GM20431 (cell line): ENCODE results near the gene LRRTM2.

ENCODE experiments used
- in situ Hi-C: fragments of 300-500 bp; cut with MseI, MboI; formaldehyde crosslinking; loops from one replicate; pipeline ENCODE4 v1.15.0; 2020; ENCODE audit warnings: low sequenced_read_pairs; ENCODE audit not compliant: unreplicated experiment

The LRRTM2 gene

DNA sequence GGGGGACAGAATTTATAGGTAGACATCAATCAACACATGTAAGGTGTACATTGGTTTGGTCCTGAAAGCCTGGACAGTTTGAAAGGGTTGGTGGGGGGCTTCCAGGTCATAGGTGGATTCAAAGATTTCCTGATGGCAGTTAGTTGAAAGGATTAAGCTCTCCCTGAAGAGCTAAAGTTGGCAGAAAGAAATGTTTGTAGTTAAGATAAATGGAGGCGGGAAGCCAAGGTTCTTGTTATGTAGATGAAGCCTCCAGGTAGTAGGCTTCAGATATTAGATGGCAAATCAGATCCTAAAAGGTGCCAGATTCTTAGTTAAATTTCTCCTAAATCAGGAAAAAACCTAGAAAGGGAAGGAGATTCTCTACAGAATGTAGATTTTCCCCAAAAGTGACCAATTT is 9.0 kb upstream of the LRRTM2 start:
- in situ Hi-C loops, result no loop called here

DNA sequence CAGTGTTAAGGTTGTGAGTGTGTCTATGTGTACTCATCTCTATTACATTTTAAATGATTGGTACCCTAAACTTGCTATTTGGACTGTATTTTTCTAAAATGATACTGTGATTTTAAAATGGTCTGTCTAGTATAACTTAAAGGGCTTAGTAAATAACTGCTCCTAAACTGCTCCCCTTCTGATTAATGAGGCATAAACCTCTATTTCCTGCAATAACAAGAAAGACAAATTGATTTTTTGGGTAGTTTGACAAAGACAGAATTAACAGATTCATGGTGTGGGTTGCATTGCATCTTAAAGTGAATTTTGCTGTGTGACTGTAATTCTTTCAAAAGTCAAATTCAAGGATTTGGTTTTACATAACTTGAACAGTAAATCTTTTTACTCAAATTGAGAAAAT is 8.1 kb upstream of the LRRTM2 start:
- in situ Hi-C loops, result no loop called here

DNA sequence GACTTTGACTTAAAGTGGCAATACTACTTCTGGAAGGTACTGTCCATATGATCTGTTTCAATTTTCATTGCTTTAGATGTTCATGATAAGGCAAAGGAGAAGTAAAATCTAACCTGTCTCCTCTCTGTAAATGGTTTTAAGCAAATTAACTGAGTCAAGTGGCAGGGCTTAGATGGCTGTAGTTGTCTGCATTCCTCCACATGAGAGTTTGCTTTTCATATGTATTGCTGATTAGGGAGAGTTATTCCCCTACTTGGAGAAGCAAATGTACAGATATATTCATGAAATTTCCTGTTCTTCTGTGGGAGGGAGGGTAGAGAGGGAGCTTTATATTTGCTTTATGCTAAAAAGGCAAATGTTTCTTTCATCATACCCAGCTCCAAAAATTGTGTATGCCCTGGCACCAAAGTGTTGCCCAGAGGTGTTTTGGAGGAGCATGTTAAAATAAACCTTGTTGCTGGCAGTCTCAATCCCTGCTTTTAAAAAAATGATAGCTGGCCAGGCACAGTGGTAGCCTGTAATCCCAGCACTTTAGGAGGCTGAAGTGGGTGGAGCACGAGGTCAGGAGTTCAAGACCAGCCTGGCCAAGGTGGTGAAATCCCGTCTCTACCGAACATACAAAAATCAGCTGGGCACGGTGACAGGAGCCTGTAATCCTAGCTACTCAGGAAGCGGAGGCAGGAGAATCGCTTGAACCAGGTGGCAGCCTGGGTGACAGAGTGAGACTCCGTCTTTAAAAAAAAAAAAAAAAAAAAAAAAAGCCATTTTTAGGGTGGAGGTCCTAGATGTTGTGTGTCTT is 3.5 kb upstream of the LRRTM2 start:
- in situ Hi-C loops, result no loop called here

DNA sequence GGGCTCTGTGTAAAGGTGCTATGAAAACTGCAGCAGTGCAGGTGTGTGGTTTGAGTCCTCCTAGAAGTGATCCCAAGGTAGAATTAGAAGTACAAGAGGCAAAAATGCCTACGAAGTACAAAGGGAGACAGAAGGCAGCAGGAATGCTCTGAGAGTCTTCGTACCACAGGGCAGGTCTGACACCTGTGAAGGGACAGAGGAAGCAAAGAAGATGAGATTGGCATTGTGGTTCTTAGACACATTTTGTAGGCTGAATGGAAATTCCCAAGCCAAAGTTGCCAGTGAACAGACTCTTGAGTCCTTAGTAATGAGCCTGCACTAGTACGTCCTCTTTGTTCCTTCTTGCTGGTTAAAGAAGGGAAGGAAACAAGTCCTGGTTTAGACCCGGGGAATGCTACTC is 1.7 kb upstream of the LRRTM2 start:
- in situ Hi-C loops, result no loop called here

DNA sequence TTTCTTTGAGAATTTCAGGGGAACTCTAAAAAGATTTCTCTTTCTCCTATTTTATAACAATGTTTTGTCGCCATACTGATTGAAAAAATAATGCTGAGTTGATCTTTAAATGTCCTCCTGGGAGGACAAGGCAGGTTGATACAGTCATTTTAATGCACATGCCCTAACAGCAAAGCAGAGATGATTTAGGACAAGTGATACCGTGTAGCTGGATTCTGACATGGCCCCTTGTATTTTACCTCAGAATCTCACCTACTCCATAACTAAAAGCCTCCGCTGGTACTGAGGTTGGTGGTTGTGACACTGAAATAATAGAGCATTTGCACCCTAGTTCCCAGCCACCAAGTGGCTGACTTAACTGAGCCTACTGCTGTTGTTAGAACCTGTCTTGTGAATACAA is 811 bp upstream of the LRRTM2 start:
- in situ Hi-C loops, result no loop called here

DNA sequence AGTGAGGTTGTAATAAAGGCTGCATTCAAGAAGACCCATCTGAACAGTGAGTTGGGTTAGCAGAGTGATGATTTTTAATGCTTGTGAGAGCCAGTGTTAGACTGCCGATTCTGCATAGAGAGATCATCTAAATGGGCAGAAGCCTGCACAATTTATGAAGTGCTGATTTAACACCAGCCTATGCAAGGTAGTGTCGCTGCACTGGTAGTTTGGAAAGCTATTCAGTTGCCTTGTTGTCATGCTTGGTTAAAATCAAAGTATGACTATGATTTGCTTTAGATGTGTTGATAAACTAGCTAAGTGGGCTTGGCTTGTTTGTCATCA is 379 bp upstream of the LRRTM2 start:
- in situ Hi-C loops, result no loop called here

DNA sequence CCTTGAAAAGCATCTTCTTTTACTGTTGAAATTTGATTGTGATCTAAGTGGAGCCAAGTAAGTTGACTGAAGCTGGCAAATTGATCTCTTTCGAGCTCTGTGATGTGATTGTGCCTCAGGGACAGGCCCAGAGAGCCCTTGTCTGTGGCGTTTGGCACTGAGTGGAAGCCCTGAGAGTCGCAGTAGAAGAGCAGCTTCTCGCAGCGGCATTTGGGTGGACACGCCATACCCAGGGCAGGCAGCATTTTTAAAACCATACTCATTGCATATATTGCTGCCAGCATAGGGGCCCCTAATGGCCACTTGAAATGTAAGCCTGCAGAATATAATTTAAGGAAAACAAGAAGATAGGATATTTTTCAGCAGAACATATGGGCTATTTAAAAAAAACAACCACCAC is 894 bp downstream of the LRRTM2 start:
- in situ Hi-C loops, result no loop called here

DNA sequence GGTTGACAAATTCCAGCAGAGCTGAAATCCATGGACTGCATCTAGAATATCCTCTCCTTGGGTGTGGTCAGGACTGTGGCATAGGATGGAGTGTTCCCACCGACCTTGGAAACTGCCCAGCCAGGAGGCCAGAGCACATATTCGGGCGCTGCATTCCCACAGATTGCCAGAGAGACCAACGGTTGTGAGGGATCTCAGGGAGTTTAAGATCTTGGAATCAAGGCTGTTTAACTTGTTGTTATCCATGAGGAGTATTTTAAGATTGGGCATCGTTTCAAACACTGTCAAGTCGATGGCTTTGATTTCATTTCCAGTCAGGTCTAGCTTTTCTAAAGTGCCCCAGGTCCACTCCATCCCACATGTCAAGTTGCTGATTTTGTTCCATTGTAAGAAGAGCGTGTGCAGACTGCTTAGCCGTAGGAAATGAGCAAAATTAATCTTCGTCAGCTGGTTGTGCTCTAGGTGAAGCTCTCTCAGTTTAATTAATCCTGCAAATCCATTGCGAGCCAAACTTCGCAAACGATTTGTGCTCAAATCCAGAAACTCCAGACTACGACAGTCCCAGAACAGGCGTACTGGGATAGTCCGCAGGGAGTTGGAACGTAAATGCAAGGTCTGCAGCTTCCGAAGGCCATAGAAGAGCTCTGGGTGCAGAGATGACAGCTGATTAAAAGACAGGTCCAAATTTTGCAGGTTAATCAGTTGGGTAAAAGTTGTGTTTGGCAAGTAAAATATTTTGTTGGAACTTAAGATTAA is 1.5 kb downstream of the LRRTM2 start:
- in situ Hi-C loops, result no loop called here

DNA sequence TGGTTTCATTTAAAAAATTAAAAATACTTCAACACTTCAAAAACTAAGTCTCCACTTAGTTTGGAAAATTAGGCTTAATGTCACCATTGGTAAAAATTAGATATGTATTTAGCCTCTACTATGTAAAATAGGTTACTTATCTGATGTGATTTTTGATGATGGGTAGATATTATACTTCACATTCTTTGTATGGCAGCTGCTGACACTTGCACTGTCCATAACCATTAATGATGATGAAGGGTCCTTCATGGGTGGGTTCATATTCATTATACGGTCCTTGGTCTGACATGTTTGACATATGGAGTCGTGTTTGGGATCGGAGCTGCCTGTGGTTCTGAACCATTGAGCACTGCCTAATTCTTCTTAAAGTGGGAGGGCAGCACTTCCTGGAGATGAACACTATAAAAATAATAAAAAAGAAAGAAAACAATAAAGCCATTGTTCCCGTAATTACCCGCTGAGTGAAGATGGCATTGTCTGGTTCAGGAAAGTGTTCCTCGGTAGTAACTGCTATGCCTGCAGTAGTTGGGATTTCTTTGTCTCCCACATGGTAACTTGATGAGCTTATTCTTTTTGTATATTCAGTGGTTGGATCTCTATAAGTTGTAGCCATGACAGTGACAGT is 2.2 kb downstream of the LRRTM2 start:
- in situ Hi-C loops, result no loop called here

DNA sequence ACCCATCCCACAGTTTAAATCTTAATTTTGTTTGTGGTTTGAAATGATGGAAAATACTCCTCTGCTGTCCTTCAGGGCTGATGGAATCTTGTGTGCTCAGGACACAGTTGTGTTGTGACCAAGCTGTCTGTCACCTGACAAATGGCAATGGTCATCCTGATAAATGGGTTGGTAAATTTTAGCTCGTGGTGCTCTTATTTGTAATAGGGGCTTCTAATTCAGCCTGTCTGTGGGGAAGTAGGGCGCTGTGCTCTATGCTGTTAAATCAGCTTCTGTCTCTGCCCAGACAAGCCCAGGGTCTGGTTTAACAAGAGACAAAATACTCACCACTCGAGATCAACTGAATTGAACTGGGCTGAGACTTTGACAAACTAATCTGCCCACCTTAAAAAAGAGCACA is 4.5 kb downstream of the LRRTM2 start:
- in situ Hi-C loops, result no loop called here

DNA sequence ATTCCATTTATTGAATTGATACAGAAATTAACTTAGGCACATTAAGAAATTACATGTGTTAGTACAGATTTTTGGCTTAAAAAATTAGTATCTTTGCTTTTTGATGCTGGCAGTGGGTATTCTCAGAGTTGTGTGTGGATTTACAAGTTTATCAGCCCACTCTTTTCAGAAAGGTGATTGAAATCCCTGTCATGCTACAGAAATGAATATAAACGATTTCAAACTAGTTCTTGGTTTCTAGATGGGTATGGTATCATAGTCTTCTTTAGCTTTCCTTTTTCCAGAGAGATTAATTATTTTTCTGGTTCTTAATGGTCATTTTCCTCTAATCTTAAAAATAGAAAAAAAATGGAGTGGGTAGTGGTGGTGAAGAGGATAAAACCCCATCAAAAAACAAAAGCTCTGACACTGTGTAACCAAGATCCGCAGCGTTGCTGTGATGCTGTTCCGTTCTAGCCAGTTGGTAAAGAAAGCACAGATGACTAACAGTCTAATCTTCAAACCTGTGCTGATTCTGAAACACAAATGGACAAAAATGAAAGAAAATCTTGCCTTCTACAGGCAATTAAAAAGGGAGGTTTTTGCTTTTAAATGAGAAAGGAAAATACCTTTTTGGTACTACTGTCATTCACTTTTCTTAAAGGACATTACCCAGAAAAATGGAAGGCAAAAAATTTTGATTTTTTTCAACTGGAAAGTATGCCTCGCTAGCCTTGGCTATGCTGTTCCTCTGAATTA is 5.2 kb downstream of the LRRTM2 start:
- in situ Hi-C loops, result no loop called here

DNA sequence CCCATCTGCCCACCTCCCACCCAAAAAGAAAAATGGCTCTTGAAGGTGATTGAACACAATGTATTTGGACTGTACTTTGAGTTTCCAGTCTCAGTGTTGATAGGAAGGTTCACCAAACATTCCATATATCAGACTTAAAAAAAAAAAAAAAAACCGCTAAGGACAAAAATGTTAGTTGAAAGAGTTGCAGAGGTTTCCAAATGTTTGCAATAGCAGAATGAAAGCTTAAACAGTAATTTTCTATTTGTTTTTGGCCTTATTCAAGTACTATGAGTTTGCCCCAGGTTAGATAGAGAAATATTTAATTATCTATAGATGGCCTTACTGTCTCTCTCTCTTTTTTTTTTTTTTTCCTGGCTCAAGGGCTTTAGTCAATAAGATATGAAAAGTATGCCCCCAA is 6.1 kb downstream of the LRRTM2 start:
- in situ Hi-C loops, result no loop called here

DNA sequence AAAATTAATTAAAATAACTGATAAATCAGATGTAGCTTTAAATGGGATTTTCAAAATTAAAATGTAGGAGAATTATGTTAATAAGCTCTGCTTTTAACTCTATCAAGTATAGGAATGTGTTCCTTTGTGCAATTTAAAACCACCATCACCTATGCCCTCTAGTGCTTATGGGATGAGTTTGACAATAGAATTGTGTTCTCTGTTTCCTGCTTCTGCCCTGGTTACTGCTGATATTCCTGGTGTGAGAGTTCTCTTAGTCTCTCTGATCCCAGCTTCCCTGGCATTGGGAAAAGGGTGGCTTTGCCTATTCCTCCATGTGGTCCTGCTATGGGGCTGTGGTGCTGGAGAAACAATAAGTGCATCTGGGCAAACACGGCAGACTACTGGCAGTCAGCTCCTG is 8.1 kb downstream of the LRRTM2 start:
- in situ Hi-C loops, result no loop called here

DNA sequence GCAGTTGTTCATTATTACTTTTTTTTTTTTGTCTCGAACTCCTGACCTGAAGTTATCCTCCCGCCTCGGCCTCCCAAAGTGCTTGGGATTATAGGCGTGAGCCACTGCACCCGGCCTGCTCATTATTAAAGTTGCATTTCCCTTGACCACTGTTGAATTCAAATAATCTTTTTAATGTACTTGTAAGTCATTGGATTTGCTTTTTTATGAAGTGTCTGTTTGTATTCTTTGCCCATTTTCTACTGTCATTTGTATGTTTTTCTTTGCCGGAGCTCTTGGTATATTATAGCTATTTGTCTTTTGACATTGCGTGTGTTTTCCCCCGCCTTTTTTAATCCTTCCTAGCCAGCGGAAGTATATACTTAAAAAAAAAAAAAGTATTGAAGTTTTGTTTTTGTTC is 22.0 kb downstream of the LRRTM2 start:
- in situ Hi-C loops, result no loop called here

DNA sequence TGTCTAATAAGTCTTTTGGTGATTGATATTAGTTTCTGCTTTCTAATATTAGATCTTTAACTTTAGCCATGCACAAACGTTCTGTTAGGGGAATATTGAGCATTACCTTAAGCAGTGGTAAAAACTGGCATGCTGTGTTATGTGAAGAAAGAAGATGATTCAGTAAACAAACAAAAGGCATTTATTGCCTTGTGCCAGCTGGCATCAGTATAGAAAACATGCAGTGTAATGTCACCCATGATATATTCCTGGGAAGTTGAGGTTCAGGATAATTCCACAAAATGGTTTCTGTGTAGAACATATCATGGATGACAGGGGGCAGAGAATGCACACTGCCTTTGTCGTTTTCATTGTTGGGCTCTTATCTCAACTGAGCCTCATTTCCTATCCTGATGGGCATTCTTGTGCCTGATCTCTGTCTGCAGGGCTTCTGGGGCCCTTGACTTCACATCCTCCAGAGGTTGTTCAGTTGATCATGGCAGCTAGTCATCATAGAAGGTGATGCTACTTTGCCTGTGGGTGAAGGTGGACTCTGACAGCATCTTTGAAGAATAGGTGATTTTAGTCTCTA is 24.2 kb downstream of the LRRTM2 start:
- in situ Hi-C loops, result no loop called here

DNA sequence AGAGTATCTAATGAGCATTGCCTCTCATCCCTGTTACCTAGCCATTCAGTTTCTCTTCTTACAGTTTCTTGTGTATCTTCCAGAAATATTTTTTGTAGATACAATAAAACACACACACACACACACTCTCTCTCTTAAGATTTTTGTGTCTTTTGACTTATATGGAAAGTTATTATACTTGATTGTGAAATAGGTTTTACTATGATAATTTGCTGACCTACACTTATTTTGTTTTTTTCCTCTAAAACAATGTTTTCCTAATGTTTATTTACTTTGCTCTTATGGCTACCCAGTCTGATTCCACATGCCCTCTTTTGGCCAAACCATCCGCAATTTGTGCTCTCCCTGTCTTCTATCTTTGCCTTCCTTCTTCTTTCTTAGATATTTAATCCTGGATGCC is 25.3 kb downstream of the LRRTM2 start:
- in situ Hi-C loops, result no loop called here

DNA sequence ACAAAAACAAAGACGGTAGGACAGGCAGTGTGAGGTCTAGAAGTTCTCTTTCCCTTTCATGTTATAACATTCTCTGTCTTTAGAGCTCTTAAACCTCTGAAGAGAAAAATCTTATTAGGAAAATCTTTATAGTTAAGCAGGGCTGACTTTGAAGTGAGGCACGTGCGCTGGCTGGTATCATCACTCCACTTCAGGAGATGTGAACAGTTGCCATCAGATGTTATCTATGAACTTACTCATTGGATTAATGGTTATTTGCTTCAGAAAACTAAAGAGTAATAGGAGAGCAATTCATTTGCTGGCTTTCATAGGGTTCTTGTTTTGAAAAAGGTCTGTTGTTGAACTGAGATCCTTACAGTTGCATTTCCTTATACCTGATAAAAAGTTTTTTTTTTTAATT is 25.7 kb downstream of the LRRTM2 start:
- in situ Hi-C loops, result no loop called here

DNA sequence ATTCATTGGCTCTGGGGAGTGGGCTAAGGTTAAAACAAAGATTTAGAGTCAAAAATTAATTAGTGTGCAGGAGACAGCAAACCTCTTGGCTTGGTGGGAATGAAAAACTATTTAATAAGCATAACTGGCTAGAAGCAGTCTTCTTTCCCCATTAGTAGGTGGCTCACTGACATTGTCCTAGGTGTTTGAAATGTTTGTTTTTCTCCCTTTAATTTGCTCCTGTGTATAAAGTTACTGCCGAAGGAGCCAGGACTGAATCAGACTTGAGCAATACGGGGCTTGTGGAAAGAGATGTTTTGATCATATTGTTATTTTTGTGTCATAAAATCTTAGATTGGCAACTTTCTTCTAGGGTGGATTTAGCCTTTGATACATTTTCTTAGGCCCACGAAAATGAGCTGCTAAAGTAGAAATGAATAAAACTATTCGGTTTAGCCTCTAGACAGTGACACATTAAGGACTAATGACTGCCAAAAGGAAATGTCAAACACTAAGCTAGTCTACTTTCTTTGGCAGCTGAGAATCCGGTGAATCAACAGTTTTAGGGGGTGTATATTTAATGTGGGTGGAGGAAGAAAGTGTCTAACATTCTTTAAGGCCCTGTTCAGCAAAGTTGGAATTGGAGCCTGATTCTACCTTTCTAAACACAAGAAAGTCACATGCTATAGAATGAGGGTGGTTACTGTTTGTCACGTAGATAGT is 30.2 kb downstream of the LRRTM2 start:
- in situ Hi-C loops, result no loop called here

DNA sequence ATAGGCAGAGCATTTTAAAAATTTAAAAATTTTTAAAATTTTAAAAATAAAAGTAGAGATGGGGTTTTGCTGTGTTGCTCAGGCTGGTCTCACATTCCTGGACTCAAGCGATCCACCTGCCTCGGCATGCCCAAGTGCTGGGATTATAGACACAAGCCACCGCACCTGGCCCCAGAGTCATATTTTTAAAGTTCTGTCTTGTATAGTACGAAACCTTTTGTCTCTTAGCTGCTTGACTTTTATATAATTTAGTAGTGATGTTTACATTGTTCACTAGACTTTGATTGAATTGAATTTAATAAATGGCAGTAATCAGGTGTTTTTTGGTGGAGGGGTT is 31.0 kb downstream of the LRRTM2 start:
- in situ Hi-C loops, result no loop called here
